GM18519 (cell line): ENCODE data around the gene NUCKS1.
A peak's percentile ranks its signal among the peaks of the same experiment; 100 is the strongest.

Source experiments
- ATAC-seq: cut with Tn5 transposase; IDR thresholded peaks from one replicate; pipeline ENCODE4 v1.9.1; 2021; ENCODE audit warnings: mild to moderate bottlenecking, moderate library complexity; ENCODE audit not compliant: unreplicated experiment, low FRiP score

NUCKS1 gene

GRCh38 chr1:205772607-205773032 lies 22.6 kb upstream of the NUCKS1 start:
- no peak for ATAC-seq

DNA sequence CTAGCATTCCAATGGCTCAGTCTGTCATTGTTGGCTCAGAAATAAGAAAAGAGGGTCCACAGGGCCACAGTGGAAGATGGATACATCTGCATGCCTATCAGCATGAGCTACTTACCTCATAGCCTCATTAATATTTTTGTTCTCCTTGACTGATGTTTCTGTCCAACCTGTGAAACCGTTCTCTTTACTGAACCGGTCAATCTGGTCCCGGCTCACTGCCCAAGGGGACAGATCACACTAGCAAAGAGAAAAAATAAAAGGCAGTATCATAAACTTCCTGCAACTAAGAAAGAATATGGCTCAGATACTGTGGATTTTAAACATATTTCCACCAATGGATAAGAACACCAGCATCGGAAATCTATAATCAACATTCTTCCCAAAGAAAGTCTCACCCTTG lies 20.6 kb upstream of the NUCKS1 start:
- ATAC-seq: no peak

DNA sequence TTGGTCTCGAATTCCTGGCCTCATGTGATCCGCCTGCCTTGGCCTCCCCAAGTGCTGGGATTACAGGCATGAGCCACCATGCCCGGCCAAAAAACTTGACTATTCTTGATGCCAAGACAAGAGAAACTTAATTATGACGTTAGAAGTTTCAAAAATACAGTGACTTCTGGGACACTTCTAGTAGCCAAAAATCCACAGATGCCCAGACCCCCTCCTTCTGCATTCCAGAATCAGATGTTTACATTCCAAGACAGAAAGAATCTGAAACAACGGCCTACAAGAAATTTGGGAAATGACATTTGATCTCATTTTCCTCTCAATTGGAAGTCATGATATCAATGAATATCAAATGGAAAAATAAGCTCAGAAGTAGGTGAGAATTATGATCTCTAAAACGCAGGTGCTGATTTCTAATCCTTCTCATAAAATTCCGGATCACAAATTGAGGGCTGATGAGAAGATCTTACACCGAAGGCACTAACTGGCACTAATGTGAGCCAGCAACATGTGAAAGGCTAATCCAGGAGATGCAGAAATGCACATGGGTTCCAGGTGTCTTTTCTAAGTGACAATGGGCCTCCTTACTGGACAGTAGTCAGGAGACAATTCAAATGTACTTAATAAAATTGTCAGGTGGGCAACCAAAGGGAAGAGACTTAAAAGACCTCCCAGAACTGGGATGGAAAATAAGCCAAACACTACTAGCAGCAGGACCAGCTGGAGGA lies 19.8 kb upstream of the NUCKS1 start:
- no peak for ATAC-seq

DNA sequence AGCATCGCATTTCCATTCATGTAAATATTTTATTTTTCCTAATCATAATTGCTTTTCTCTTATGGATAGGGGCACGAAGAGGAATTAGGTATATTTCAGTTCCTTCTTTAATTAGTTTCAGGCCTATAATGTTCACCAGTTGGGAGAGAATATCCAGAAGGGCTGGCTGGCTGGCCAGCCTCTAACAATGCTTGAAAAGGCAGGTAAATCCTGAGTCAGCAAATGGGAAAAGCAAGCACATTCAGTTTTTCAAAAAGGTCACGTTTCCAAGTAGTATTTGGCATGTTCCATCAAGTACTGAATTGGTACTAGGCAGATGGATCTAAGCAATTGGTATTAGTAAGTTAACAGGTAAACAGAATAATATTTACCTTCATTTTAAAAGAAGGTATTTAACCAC lies 17.3 kb upstream of the NUCKS1 start:
- no peak for ATAC-seq

DNA sequence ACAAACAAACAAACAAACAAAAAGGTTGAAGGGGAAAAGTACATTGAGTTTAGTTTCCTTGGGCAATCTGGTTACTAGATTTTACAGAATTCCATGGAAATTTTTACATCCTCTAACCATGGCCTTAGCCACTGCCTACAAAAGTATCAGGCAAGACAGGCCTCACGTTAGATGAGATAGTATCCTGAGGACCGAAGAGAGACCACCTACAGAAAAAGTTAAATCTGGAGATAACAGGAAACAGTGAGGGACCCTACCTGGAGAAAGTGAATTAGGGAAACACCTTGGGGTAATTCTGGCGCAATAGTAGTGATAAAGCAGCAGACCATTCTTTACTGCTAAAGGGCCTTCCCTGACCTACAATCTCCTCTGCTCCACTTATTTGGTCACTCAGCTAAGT lies 16.6 kb upstream of the NUCKS1 start:
- no peak for ATAC-seq

DNA sequence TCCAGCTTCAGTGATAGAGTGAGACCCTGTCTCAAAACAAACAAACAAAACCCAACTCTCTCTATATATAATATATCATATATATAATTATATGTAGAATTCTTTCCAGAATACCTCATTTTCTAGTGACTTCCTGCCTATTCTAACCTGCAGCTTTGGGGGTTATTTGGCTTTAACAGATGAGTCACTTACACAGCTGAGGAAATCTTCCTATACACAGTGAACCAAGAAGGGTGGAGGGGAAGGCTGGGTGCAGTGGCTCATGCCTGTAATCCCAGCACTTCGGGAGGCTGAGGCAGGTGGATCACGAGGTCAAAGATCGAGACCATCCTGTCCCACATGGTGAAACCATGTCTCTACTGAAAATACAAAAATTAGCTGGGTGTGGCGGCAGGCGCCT lies 16.1 kb upstream of the NUCKS1 start:
- ATAC-seq: no peak

DNA sequence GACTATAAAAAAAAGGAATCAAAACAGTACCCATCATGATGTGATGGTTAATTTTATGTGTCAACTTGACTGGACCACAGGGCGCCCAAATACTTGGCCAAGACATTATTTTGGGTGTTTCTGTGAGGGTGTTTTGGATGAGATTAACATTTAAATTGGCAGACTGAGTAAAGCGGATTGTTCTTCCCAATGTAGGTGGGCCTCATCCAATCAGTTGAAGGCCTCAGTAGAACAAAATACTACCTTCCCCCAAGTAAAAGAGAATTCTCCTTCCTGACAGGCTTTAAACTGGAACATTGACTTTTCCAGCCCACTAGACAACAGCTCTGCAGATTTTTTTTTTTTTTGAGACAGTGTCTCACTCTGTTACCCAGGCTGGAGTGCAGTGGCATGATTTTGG lies 14.6 kb upstream of the NUCKS1 start:
- no peak for ATAC-seq

DNA sequence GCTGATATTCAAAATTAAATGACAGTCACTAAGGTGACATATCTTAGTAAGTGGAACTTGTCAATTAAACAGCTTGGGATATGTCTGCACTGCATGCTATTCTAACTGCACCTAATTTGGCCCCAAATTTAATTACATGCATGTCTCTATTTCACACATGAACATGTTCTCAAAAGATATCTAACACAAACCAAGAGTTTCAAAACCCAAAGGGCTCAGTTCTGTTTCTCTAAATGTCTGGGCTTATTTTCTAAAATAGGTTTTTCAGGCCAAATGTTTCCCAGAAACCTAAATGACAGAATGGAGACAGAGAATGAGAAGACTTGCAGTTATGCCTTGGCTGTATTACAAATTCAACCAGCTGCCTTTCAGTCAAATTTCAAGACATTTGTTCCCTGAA lies 14.0 kb upstream of the NUCKS1 start:
- ATAC-seq: no peak

- ATAC-seq: no peak
Observed at GRCh38 chr1:205760606-205761005, 10.6 kb upstream of the NUCKS1 start.

DNA sequence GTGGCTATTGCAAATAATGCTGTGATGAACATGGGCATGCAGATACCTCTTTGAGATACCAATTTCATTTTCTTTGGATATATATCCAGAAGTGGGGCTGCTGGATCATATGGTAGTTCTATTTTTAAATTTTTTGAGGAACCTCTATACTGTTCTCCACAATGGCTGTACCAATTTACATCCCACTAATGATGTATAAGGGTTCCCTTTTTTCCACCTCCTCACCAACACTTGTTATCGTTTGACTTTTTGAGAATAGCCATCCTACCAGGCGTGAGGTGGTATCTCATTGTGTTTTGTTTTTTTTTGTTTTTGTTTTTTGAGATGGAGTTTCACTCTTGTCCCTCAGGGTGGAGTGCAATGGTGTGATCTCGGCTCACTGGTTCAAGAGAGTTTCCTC lies 6.6 kb upstream of the NUCKS1 start:
- ATAC-seq: no peak

DNA sequence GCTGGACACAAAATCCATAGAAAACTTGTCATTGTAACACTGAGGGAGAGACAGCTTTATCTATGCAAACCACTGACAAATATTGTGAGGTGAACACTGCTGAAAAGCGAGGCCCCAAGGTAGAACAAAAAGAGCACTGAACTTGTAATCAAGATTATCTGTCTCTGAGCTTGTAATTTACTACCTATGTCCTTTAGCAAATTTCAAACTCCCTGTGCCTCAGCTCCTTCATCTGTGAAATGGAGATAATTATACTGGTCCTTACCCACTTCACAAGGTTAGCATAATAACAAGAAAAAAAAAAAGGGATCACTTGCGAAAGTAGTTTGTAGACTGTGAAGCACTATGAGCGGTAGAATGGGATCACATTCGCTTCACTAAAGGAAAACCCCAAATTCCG lies 4.9 kb upstream of the NUCKS1 start:
- no peak for ATAC-seq

GRCh38 chr1:205751036-205751651 lies 1.2 kb upstream of the NUCKS1 start:
- ATAC-seq: no peak

- ATAC-seq: peak; percentile 61
Observed at GRCh38 chr1:205749234-205750137, 496 bp downstream of the NUCKS1 start.

GRCh38 chr1:205748403-205749233 lies 1.4 kb downstream of the NUCKS1 start:
- peak; percentile 7 for ATAC-seq

DNA sequence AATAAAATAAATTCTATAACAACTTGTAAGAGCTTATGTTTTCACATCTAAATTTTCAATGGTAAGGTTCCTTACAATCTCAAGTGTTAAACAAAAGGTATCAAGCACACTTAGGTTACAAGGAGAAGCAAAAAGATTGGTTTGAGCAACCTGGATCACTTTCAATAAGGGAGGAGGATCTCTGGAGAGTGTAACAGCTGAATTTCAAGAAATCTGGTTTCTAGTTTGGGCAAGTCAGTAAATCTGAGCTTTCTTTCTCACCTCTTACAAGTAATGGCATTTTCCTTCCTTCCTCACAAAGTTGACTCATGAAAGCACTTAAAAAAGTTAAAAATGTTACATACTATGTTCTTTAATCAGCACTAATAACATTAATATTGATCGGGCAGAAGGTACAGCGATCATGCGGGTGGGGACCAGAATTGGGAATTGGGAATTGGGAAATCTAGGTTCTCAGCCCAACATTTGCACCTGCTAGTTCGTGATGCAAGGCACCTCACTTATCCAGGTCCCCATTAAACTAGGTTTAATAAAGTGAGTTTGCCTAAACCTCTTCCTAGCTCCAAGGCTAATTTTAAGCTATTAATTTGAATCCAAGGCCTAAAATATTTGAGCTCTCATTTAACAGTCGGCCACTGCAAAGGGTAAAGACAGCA lies 3.1 kb downstream of the NUCKS1 start:
- ATAC-seq: no peak

GRCh38 chr1:205744403-205744802 lies 5.6 kb downstream of the NUCKS1 start:
- no peak for ATAC-seq

- ATAC-seq: no peak
Observed at GRCh38 chr1:205743977-205744376, 6.0 kb downstream of the NUCKS1 start.

DNA sequence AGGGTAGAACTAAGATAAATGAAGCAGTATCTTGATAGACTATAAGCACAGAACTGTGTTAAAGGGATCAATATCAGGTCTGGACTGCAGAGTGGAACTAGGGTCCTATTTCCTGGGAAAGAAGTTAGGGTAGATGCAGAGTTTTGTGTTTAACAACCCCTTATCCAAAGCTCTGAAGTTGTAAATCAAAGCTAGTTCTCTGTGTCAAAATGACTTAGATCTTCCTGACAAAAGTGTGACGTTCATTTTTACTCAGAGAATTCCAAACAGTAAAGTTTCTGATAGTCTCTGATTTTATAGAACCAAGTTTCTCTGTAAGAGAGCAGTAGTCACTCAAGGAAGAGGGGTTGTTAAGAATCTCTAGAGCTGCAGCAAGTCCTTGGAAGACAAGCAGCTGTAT lies 8.3 kb downstream of the NUCKS1 start:
- ATAC-seq: no peak

DNA sequence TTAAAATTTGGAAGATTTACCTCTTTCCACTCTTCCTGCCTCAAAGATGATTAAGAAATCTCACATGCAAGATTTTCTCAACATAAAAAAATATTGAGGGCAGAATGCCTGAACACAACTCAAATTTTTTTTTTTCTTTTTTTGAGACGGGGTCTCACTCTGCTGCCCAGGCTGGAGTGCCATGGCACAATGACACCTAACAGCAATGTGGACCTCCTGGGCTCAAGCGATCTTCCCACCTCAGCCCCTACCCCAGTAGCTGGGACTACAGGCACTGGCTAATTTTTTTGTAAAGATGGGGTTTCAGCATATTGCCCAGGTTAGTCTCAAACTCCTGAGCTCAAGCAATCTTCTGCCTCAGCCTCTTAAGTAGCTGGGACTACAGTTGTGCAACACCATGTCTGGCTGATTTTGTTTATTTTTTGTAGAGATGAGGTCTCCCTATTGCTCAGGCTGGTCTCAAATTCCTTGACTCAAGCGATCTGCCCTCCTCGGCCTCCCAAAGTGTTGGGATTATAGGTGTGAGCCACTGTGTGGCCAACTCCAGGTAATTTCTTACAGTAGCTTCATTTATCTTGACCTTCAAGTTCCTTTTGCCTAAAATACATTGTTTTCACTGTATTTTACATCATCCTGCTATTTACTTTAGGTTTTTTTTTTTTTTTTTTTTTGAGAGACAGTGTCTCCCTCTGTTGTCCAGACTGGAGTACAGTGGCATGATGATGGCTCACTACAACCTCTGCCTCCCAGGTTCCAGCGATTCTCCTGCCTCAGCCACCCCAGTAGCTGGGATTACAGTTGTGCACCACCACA lies 10.4 kb downstream of the NUCKS1 start:
- ATAC-seq: no peak
